PC-3 (cell line): ENCODE measurements around the gene PIGM.

Experiments used
- EZH2phosphoT487 ChIP-seq: fragments of 300-600 bp; sonication (generic); IDR thresholded peaks from 2 replicates; pipeline ENCODE4 v1.6.1; 2018; ENCODE audit warnings: mild to moderate bottlenecking, antibody characterized with exemption, low read length, borderline replicate concordance
- TF ChIP-seq, protein P1 (sequence below): fragments of 300-600 bp; sonication (generic); conservative IDR thresholded peaks from 2 replicates; pipeline ENCODE4 v1.5.1; 2017; ENCODE audit warnings: antibody characterized with exemption, low read depth, mild to moderate bottlenecking, low read length

DNA sequence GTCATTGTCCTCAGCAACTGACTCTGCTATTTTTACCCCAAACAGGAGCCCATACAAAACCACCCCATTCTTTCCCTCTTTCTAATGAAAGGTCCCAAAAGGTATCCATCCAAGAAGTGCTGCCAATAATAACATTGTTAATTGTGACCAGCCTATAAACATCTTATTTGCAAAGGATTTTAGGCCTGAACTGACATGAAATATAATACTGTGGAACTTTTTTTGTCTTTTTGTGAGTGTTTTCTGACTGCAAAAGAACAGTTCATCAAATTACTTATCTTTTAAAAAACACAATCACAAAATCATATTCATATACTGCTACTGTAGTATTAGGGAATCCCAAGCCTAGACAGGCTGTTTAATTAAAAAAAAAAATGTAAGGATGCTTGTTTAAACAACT lies 3.4 kb downstream of the PIGM start:
- TF ChIP-seq, protein P1, sequence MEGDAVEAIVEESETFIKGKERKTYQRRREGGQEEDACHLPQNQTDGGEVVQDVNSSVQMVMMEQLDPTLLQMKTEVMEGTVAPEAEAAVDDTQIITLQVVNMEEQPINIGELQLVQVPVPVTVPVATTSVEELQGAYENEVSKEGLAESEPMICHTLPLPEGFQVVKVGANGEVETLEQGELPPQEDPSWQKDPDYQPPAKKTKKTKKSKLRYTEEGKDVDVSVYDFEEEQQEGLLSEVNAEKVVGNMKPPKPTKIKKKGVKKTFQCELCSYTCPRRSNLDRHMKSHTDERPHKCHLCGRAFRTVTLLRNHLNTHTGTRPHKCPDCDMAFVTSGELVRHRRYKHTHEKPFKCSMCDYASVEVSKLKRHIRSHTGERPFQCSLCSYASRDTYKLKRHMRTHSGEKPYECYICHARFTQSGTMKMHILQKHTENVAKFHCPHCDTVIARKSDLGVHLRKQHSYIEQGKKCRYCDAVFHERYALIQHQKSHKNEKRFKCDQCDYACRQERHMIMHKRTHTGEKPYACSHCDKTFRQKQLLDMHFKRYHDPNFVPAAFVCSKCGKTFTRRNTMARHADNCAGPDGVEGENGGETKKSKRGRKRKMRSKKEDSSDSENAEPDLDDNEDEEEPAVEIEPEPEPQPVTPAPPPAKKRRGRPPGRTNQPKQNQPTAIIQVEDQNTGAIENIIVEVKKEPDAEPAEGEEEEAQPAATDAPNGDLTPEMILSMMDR, result no peak
- no peak for TF ChIP-seq EZH2phosphoT487
